Right atrium auricular region (tissue), 2 donors: ENCODE data around the gene UBE3C. TPM values are rescaled to one million over a fixed set of nuclear protein-coding genes. Genes with fewer than 3 reads are reported as not detected.

Source experiments
- DNase-seq: peaks from one replicate; pipeline ENCODE4 v3.0.0-alpha.2; 2019; ENCODE audit warnings: low spot score
- H3K27ac ChIP-seq, 2 donors: fragments of 200-600 bp; sonication (generic); 1 replicate in 1 of 2; 2 replicates in 1 of 2; pipeline ENCODE4 v1.5.1; 2016 to 2019
- H3K27me3 ChIP-seq, 2 donors: fragments of 200-600 bp; sonication (generic); one replicate each; pipeline versions ENCODE4 v1.5.1 to v1.6.0; 2017 to 2019
- H3K36me3 ChIP-seq: fragments of 200-600 bp; sonication (generic); one replicate; pipeline ENCODE4 v1.5.1; 2016
- H3K4me1 ChIP-seq, 2 donors: fragments of 200-600 bp; sonication (generic); one replicate each; pipeline versions ENCODE4 v1.5.1 to v1.6.0; 2017 to 2019
- H3K4me3 ChIP-seq, 2 donors: fragments of 200-600 bp; sonication (generic); 1 replicate in 1 of 2; 2 replicates in 1 of 2; pipeline ENCODE4 v1.5.1; 2017 to 2019; ENCODE audit warnings: mild to moderate bottlenecking in 1 of 2, moderate library complexity in 1 of 2
- H3K9me3 ChIP-seq, 2 donors: fragments of 200-600 bp; sonication (generic); one replicate each; pipeline ENCODE4 v1.5.1; 2019
- total RNA-seq, 2 donors: library from RNA; depleted of rRNA; stranded (reverse); fragments of >200 nt; gene quantifications; one replicate each; pipeline ENCODE4 v1.1.0, GENCODE V29; 2016
- TF ChIP-seq, protein P1 (sequence below), 2 donors: fragments of 200-600 bp; sonication (generic); IDR thresholded peaks; one replicate each; pipeline ENCODE4 v1.5.1; 2019; ENCODE audit warnings: antibody characterized with exemption in 2 of 2

Gene UBE3C
- total RNA-seq, 2 donors from 2014 or later = 53.3 to 60.8 TPM

DNA sequence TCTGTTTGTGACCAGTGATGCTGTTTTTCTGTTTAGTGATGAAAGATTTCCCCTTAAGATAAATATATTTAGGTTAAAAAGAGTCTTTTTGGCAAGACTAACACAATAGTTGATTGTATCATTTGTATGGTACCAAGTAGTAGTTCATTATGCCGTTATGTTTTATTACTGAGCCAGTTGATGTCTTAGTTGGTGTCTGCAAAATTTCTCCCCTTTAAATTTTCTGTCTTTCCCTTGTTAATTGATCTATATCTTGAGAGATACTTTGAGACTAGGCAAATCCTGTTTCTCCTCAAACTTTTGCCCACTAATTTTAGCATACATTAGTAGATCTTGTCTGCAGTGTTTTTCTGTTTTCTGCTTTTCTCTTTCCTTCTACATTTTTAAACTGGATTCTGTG is 21.7 kb downstream of the UBE3C start:
- H3K36me3 ChIP-seq = peaks cover 6% of the 10 kb centered on the region
- H3K4me1 ChIP-seq = no peaks in the 10 kb centered on the region
- no peak overlapping the region for H3K27ac ChIP-seq
- no peak overlapping the region for H3K4me3 ChIP-seq
- peaks cover 0 to 1% of the 10 kb centered on the region in 2 donors for H3K9me3 ChIP-seq
- TF ChIP-seq, protein P1, sequence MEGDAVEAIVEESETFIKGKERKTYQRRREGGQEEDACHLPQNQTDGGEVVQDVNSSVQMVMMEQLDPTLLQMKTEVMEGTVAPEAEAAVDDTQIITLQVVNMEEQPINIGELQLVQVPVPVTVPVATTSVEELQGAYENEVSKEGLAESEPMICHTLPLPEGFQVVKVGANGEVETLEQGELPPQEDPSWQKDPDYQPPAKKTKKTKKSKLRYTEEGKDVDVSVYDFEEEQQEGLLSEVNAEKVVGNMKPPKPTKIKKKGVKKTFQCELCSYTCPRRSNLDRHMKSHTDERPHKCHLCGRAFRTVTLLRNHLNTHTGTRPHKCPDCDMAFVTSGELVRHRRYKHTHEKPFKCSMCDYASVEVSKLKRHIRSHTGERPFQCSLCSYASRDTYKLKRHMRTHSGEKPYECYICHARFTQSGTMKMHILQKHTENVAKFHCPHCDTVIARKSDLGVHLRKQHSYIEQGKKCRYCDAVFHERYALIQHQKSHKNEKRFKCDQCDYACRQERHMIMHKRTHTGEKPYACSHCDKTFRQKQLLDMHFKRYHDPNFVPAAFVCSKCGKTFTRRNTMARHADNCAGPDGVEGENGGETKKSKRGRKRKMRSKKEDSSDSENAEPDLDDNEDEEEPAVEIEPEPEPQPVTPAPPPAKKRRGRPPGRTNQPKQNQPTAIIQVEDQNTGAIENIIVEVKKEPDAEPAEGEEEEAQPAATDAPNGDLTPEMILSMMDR (IDR thresholded peaks at IDR 0.05) = no peak
- no peak for DNase-seq
- H3K27me3 ChIP-seq = no peaks in the 10 kb centered on the region

DNA sequence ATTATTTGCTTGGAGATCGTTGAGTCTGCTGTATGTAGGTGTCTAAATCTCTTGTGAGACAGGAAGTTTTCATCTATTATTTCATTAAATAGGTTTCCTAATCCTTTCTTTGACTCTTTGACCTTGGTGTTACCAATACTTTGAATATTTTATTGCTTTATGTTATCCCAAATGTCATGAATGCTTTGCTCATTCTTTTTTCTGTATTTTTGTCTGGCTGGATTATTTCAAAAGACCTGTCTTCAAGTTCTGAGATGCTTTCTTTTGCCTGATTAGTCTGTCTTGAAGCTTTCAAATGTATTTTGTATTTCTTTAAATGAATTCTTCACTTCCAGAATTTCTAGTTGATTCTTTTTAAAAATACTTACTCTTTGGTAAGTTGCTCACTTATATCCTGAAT is 27.3 kb downstream of the UBE3C start:
- H3K4me1 ChIP-seq = no peaks in the 10 kb centered on the region
- H3K4me3 ChIP-seq = no peak overlapping the region
- no peak for DNase-seq
- TF ChIP-seq, protein P1 (IDR thresholded peaks at IDR 0.05) = no peak
- H3K27me3 ChIP-seq = no peaks in the 10 kb centered on the region
- peaks cover 0 to 13% of the 10 kb centered on the region in 2 donors for H3K9me3 ChIP-seq
- peaks cover 42% of the 10 kb centered on the region for H3K36me3 ChIP-seq
- no peak overlapping the region for H3K27ac ChIP-seq

DNA sequence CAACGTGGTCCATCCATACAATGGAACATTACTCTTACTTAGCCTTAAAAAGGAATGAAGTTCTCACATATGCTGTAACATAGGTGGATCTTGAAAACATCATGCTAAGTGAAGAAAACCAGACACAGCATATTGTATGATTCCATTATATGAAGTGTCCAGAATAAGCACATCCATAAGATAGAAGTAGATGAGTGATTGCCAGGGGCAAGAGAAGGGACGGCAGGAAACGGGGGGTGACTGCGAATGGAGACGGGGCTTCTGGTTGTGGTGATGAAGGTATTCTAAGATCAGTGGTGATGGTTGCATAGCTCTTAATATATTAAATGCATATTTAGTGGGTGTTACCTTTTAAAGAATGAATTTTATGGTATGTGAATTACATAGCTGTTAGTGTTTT is 29.8 kb downstream of the UBE3C start:
- Histone ChIP-seq H3K4me1 (no peaks in the 10 kb centered on the region), H3K9me3 (peaks cover 0 to 13% of the 10 kb centered on the region in 2 donors), H3K27me3 (no peaks in the 10 kb centered on the region), H3K36me3 (peaks cover 59% of the 10 kb centered on the region), H3K4me3 (no peak overlapping the region), H3K27ac (no peak overlapping the region)
- no peak for DNase-seq
- TF ChIP-seq, protein P1 (IDR thresholded peaks at IDR 0.05) = no peak

DNA sequence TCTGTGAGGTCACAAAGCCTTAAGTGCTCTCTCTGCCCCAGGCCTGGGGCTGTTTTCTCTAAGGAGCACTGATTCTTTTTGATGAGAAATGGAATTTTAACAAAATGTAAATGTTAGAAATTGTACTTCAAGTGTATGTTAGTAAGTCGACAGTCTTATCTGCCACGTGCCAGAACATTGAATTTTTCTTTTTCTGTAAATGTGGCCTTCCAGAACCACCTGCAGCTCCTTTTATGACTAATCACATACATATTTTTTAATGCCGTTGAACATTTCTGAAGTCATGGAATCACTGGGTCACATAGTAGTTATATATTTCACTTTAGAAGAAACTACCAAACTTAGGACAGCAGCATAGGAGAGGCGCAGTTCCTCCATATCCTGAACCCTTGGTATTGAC is 38.0 kb downstream of the UBE3C start:
- H3K9me3 ChIP-seq = no peaks in the 10 kb centered on the region
- no peaks in the 10 kb centered on the region for H3K4me1 ChIP-seq
- no peaks in the 10 kb centered on the region for H3K27me3 ChIP-seq
- H3K27ac ChIP-seq = no peak overlapping the region
- peaks cover 68% of the 10 kb centered on the region for H3K36me3 ChIP-seq
- TF ChIP-seq, protein P1 (IDR thresholded peaks at IDR 0.05) = no peak
- H3K4me3 ChIP-seq = no peak overlapping the region
- DNase-seq = no peak

DNA sequence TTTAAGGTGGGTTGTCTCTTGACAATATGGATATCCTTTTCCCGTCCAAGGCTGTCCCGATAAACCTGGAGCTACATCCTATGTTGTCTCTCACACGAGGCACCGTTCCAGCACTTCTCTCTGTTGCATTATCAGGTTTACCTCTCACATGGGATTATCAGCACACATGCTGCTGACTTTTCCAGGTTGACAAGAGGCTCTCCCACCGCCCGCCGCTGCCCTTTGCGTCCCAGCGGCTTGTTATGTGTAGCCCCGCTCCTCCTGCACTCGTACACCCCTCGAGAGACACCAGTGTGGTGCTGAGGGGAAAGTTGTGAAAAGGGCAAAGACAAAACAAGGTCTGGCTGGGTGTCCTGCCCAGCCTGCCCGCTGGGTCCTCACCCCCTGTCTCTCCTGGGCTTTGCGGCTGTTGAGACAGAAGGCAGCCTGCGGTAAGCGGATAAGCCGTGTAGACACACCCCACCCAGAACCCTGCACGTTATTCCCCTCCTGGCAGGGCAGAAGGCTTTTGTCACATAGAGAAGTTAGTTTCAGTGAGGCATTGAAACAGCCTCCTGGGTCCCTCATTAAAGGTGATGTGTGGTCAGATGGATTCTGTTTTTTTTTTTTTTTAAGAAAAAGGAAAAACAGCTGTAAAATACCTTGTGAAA is 38.7 kb downstream of the UBE3C start:
- Histone ChIP-seq H3K36me3 (peaks cover 71% of the 10 kb centered on the region), H3K4me1 (no peaks in the 10 kb centered on the region), H3K9me3 (no peaks in the 10 kb centered on the region), H3K4me3 (no peak overlapping the region), H3K27me3 (no peaks in the 10 kb centered on the region), H3K27ac (no peak overlapping the region)
- TF ChIP-seq, protein P1 (IDR thresholded peaks at IDR 0.05) = no peak
- no peak for DNase-seq

DNA sequence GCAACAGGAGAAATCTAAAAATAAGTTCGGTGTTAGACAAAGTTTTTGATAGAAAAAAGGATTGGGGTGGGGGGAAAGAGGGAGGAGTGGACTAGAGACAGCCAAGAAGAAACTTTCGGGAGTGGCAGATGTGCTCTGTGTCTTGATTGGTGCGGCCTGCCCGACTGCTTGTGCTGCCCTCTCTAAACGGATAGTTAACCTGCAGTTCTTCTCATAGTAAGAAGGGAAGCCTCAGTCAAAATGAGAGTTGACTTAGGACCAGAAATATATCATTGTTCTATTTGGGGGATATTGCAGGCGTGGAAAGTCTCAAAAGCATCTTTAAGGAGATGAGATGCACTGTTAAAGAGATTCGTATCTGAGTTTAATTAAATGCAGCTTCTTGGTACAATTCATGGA is 39.3 kb downstream of the UBE3C start:
- Histone ChIP-seq H3K4me1 (no peaks in the 10 kb centered on the region), H3K36me3 (peaks cover 71% of the 10 kb centered on the region), H3K4me3 (no peak overlapping the region), H3K9me3 (no peaks in the 10 kb centered on the region), H3K27ac (no peak overlapping the region), H3K27me3 (no peaks in the 10 kb centered on the region)
- DNase-seq = no peak
- TF ChIP-seq, protein P1 (IDR thresholded peaks at IDR 0.05) = no peak
